Hematopoietic multipotent progenitor cell treated with erythropoietin and hydrocortisone succinate and interleukin-3 and kit ligand, for 4 days (in vitro differentiated cells): ENCODE measurements around the gene USP44.
A peak's percentile ranks its signal among the peaks of the same experiment; 100 is the strongest.
"Not testable (repeated sequence)": the region's sequence is repeated elsewhere in the genome, so short reads cannot be mapped to it uniquely, and the experiment has no call there.

Source experiments
- DNase-seq: peaks from one replicate; pipeline ENCODE4 v3.0.0-alpha.2; 2015

The USP44 gene

DNA sequence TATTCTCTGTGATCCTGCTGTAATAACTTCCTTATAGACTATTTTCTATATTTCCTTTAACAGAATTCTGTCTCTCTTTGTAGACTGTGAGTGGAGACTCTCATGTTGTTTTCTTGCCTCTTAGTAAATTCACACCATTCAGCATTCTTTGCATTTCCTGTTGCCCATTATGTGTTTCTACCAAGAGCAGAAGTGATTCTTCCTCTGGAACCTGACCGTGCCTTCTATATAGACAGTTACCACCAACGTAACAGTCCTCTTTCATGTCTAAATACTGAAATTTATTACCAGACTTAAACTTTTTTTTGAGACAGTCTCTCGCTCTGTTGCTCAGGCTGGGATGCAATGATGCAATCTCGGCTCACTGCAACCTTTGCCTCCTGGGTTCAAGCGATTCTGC lies 46.2 kb downstream of the USP44 start:
- DNase-seq, result no peak

DNA sequence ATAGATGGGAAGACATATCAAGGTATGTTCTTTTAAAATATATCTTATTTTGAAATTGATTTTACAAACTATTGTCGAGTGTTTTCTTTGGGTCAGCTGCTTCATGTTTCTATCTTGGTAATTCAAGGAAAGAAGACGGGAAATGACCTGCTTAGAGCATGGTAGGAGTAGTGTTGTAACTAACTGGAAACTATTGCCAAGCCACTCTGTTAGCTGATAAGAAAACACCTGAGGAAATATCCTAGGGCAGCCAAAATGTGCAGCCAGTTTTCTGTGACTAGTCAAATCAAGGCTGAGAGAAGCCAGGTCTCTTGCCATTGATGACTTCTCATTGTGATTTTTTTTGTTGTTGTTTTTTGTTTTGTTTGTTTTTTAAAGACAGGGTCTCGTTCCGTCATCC lies 47.1 kb downstream of the USP44 start:
- no peak for DNase-seq

DNA sequence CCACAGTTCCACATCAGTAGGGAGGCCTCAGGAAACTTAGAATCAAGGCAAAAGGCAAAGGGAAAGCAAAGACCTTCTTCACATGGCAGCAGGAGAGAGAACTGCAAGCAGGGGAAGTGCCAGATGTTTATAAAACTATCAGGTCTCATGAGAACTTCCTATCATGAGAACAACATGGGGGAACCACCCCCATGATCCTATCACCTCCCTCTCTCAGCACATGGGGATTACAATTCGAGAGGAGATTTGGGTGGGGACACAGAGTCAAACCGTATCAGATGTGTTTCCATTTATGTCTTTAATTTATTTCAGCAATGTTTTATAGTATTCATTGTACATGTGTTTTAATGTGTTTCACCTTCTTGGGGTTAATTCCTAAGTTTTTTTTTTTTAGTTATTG lies 51.5 kb downstream of the USP44 start:
- peak; percentile 23 for DNase-seq

DNA sequence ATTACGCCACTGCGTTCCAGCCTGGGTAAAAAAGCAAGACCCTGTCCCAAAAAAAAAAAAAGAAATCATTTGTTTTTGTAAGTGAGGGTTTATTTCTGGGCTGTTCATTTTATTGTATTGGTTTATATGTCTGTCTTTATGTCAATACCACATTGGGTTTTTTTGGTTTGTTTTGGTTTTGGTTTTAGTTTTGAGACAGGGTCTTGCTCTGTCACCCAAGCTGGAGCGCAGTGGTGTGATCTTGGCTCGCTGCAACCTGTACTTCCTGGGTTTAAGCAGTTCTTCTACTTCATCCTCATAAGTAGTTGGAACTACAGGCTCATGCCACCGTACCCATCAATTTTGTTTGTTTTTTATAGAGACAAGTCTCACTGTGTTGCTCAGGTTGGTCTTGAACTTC lies 52.3 kb downstream of the USP44 start:
- no peak for DNase-seq

GRCh38 chr12:95497031-95497430 lies 54.2 kb downstream of the USP44 start:
- no peak for DNase-seq

DNA sequence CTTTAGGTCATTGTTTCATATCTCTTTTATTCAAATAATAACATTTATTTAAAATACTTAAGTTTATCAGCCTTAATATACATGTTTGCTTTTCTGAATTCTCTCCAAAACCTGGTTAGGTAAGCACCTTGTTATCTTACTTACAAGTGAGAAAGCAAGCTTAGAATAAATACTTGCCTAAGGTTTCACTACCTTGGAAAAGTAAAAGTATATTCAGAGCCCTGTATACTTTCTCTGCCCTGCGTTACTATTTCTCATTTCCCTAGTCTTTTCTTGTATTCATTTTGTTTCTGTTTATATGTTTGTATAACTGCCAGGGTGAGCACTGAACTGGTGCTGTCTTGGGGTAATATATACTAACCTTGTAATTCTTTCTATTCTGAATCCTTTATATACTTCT lies 55.8 kb downstream of the USP44 start:
- no peak for DNase-seq

DNA sequence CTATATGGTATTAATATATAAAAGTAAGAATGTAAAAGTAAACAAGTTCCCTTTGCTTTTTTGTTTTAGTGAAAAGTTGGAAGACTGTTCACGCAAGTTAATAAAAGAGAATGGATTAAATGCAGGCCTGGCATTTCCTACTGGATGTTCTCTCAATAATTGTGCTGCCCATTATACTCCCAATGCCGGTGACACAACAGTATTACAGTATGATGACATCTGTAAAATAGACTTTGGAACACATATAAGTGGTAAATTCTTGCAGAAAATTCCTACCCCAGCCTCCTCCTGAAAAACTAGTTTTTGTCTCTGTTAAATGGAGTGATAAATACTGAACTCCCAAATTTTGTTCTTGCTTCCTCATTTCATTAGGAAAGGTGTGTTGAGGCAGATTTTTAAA lies 56.4 kb downstream of the USP44 start:
- DNase-seq, result no peak

DNA sequence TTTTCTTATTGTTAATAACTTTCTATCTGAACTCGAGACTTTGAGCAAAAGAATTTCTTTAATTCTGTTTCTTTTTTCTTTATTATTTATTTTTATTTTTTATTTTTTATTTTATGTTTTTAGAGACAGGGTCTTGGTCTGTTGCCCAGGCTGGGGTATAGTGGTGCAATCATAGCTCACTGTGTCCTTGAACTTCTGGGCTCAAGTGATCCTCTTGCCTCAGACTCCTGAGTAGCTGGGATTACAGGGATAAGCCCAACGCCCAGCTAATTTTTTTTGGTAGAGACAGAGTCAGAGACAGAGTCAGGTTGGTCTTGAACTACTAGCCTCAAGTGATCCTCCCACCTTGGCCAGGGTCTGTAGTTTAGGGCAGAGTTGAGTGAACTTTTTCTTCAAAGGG lies 58.8 kb downstream of the USP44 start:
- DNase-seq, result no peak

DNA sequence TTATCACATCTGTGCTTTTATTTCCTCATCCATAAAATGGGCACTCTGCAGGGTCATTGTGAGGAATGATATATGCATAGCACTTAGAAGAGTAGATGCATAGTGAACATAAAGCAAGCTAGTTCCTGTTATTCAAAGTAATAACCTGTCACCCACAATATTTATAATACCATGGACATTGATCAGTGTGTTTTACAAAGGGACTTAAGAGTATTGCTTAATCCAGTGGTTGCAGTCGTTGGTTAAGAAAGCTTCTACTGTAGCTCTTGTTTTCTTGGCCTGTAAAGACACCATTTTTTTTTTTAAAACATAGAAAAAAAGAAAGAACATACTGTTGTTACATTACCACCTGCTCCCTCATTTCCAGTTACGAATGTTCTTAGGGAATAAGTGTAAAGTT lies 64.3 kb downstream of the USP44 start:
- DNase-seq, result peak; percentile 49

GRCh38 chr12:95484524-95484923 lies 66.8 kb downstream of the USP44 start:
- DNase-seq, result no peak

- DNase-seq, result not testable (repeated sequence)
Measured at GRCh38 chr12:95482564-95482963, 68.7 kb downstream of the USP44 start.

- DNase-seq, result no peak
Measured at GRCh38 chr12:95481888-95482287, 69.4 kb downstream of the USP44 start.

- DNase-seq, result no peak
Measured at GRCh38 chr12:95481072-95481471, 70.2 kb downstream of the USP44 start.

DNA sequence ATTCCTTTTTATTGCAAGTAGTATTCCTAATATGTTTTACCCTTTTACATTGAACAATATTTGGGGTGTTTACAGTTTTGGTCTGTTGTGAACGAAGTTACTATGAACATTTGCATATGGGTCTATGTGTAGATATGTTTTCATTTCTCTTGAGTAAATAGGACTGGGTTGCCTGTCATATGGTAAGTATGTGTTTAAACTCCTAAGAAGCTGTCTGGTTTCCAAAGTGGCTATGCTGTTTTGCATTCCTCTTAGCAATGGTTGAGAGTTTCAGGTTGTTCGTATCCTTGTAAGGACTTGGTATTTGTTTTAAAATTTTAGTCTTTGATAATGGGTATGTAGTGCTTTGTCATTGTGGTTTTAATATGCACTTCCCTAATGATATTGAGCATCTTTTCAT lies 71.0 kb downstream of the USP44 start:
- peak; percentile 37 for DNase-seq

DNA sequence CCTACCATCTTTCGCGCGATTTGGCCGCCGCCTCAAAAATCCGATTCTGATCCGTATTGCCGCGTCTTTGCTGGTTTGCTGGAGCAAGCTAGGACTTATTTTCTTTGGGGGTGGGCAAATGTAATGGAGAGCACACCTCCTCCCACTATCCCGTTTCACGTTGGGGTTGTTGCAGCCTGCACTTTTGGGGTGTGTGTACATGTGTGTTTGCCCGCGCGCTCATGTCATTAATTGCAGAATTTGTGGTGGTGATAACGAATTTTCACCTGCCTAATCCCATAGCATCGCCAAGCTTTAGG lies 76.7 kb downstream of the USP44 start:
- DNase-seq, result peak; percentile 37

- DNase-seq, result peak; percentile 99
Measured at GRCh38 chr12:95473884-95474659, 77.2 kb downstream of the USP44 start, which contains the start of gene METAP2. METAP2 (plus strand) TSS chr12:95474152; CDS start chr12:95474180, 28 bp downstream.

DNA sequence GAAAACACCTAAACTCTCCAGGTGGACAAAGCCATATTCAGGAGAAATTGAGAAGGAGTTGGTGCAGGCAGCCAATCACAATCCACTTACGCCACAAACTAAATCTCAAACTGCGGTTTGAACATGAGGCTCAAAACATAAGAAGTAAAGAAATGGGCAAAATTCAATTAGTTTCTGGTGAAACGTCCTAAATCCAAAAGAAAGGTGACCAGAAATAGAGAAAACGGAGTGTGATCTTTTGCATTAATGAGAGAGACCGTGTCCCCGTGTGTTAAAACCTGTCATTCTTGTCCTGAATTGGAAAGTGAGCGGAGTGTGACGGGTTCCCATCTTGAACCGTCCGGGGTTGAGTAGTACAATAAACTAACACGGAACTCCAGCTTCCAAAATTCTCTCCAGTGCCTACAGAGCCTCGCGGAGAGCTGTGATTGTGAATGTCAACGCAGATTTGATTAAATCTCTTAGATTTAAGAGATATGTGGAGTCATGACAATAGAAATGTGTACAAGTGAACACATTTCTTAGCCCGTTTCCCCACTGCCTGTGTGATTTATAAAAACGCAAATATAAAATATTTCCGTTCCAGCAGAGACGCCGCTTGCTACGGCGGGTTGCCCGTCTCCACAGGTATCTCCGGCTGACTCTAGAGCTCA lies 77.9 kb downstream of the USP44 start:
- DNase-seq, result peak; percentile 62

GRCh38 chr12:95470300-95470699 lies 81.0 kb downstream of the USP44 start:
- DNase-seq, result no peak
